PFSK-1 (cell line): ENCODE results near the gene PPARA.

Source experiments
- POLR2AphosphoS5 ChIP-seq: IDR thresholded peaks from 2 replicates; pipeline ENCODE4 v1.6.1; 2012; ENCODE audit warnings: low read depth, mild to moderate bottlenecking, control low read depth, low read length, moderate library complexity
- TAF1 ChIP-seq: IDR thresholded peaks from 2 replicates; pipeline ENCODE4 v1.6.1; 2012; ENCODE audit warnings: low read length, control low read depth, borderline replicate concordance; ENCODE audit not compliant: insufficient read depth
- TF ChIP-seq, protein P1 (sequence below), 2 experiments: IDR thresholded peaks; 2 replicates each; pipeline versions ENCODE4 v1.6.1 to v1.8.0; 2011 to 2012; ENCODE audit warnings: low read depth in 2 of 2, low read length in 2 of 2, control low read depth in 1 of 2, inconsistent platforms in 1 of 2, mild to moderate bottlenecking in 1 of 2, moderate library complexity in 1 of 2; ENCODE audit not compliant: insufficient read depth in 1 of 2

GRCh38 chr22:46238541-46238940 is 88.2 kb downstream of the PPARA start:
- TF ChIP-seq, protein P1, sequence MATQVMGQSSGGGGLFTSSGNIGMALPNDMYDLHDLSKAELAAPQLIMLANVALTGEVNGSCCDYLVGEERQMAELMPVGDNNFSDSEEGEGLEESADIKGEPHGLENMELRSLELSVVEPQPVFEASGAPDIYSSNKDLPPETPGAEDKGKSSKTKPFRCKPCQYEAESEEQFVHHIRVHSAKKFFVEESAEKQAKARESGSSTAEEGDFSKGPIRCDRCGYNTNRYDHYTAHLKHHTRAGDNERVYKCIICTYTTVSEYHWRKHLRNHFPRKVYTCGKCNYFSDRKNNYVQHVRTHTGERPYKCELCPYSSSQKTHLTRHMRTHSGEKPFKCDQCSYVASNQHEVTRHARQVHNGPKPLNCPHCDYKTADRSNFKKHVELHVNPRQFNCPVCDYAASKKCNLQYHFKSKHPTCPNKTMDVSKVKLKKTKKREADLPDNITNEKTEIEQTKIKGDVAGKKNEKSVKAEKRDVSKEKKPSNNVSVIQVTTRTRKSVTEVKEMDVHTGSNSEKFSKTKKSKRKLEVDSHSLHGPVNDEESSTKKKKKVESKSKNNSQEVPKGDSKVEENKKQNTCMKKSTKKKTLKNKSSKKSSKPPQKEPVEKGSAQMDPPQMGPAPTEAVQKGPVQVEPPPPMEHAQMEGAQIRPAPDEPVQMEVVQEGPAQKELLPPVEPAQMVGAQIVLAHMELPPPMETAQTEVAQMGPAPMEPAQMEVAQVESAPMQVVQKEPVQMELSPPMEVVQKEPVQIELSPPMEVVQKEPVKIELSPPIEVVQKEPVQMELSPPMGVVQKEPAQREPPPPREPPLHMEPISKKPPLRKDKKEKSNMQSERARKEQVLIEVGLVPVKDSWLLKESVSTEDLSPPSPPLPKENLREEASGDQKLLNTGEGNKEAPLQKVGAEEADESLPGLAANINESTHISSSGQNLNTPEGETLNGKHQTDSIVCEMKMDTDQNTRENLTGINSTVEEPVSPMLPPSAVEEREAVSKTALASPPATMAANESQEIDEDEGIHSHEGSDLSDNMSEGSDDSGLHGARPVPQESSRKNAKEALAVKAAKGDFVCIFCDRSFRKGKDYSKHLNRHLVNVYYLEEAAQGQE (IDR thresholded peaks at IDR 0.05; ENCODE audit: insufficient read depth in 1 of 2, low read depth in 2 of 2, low read length in 2 of 2): no peak
- TF ChIP-seq TAF1: no peak
- TF ChIP-seq POLR2AphosphoS5: no peak
